ENCODE results near the gene MTPN. TPM values are rescaled to one million over a fixed set of nuclear protein-coding genes. Genes with fewer than 3 reads are reported as not detected.
A peak's percentile ranks its signal among the peaks of the same experiment; 100 is the strongest.

The MTPN gene
- polyA plus RNA-seq, 3 donors = 73.6 to 156 (median 142) TPM

DNA sequence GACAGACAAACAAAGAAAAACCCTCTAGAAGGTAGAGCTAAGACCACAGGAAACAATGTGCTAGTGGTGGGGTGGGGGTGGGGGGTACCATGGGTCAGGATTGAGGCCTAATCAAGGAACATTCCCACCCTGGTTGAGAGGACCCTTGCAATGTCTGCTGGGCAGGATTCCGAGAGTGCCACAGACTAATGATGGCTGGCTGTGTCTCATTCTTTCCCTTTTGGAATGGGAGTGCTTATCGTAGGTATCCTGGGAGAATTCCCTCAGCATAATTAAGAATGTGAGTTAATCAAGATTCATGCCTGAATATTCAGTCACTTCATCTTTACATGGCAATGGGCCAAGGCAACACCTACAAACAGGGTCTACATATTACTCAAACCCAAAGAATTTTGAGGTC is 14.7 kb upstream of the MTPN start:
- H3K4me3 ChIP-seq (replicated peaks in 1 of 3; ENCODE audit: low read depth in 2 of 3, low read length in 3 of 3) = no peak overlapping the region
- H3K9ac ChIP-seq (ENCODE audit: insufficient read depth, low read length, poor library complexity, severe bottlenecking) = no peak overlapping the region
- no peak overlapping the region for H2AFZ ChIP-seq (ENCODE audit: insufficient read depth, low read depth, low read length, poor library complexity, severe bottlenecking)
- H3K4me2 ChIP-seq (replicated peaks; ENCODE audit: extremely low read depth, low read length, poor library complexity, severe bottlenecking) = no peak overlapping the region
- no peaks in the 10 kb centered on the region for H4K20me1 ChIP-seq (ENCODE audit: insufficient read depth, low read length)
- no peak for DNase-seq
- no peaks in the 10 kb centered on the region for H3K79me2 ChIP-seq (ENCODE audit: insufficient read depth, low read length)
- no peaks in the 10 kb centered on the region for H3K36me3 ChIP-seq (replicated peaks in 1 of 2; ENCODE audit: control insufficient read depth in 1 of 2, insufficient read depth in 2 of 2, low read length in 2 of 2)
- H3K4me1 ChIP-seq (ENCODE audit: control insufficient read depth in 1 of 2, insufficient read depth in 2 of 2, low read length in 2 of 2) = no peaks in the 10 kb centered on the region
- H3K27ac Mint-ChIP-seq = no peak overlapping the region
- H3K9me3 Mint-ChIP-seq = no peaks in the 10 kb centered on the region
- H3K4me1 Mint-ChIP-seq = peaks cover 12% of the 10 kb centered on the region
- H3K27ac ChIP-seq (ENCODE audit: low read depth in 1 of 2, low read length in 2 of 2) = no peak overlapping the region
- intact Hi-C loops (cut with micrococcal nuclease) = no loop called here
- peaks cover 1 to 8% (median 4%) of the 10 kb centered on the region in 3 donors for H3K27me3 Mint-ChIP-seq (ENCODE audit: low read depth in 3 of 3)
- TF ChIP-seq, protein P1, sequence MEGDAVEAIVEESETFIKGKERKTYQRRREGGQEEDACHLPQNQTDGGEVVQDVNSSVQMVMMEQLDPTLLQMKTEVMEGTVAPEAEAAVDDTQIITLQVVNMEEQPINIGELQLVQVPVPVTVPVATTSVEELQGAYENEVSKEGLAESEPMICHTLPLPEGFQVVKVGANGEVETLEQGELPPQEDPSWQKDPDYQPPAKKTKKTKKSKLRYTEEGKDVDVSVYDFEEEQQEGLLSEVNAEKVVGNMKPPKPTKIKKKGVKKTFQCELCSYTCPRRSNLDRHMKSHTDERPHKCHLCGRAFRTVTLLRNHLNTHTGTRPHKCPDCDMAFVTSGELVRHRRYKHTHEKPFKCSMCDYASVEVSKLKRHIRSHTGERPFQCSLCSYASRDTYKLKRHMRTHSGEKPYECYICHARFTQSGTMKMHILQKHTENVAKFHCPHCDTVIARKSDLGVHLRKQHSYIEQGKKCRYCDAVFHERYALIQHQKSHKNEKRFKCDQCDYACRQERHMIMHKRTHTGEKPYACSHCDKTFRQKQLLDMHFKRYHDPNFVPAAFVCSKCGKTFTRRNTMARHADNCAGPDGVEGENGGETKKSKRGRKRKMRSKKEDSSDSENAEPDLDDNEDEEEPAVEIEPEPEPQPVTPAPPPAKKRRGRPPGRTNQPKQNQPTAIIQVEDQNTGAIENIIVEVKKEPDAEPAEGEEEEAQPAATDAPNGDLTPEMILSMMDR (IDR thresholded peaks at IDR 0.05) = no peak
- H3K27me3 ChIP-seq (ENCODE audit: control insufficient read depth in 2 of 2, insufficient read depth in 2 of 2, low read length in 2 of 2) = no peaks in the 10 kb centered on the region
- H3K4me3 Mint-ChIP-seq = no peak overlapping the region
- H3K9me3 ChIP-seq (replicated peaks in 1 of 2; ENCODE audit: control insufficient read depth in 1 of 2, insufficient read depth in 1 of 2, low read length in 2 of 2) = no peaks in the 10 kb centered on the region
- no peaks in the 10 kb centered on the region for H3K36me3 Mint-ChIP-seq
- WGBS (ENCODE audit: insufficient coverage) = no CpG with 5 or more reads among the region's 2 CpGs

DNA sequence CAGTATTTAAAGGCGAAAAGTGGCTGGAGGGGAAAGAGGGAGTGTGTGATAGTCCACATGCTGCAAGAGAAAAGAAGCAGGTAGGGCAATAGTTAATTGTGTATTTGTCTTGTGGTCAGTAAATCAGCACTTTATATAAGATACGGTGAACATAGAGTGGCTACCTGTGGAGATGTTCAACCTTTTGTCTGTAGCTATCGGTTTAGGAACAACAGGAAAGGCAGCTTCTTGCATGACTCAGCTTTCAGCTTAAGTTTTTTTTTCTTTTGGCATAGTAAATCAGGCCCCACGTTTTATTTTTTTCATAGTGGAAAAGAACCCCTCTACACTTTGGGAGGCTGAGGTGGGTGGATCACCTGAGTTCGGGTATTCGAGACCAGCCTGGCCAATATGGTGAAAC is 14.2 kb upstream of the MTPN start:
- peaks cover 1 to 8% (median 4%) of the 10 kb centered on the region in 3 donors for H3K27me3 Mint-ChIP-seq (ENCODE audit: low read depth in 3 of 3)
- Histone ChIP-seq H3K9ac (ENCODE audit: insufficient read depth, low read length, poor library complexity, severe bottlenecking) (no peak overlapping the region), H3K27me3 (ENCODE audit: control insufficient read depth in 2 of 2, insufficient read depth in 2 of 2, low read length in 2 of 2) (no peaks in the 10 kb centered on the region), H3K4me1 (ENCODE audit: control insufficient read depth in 1 of 2, insufficient read depth in 2 of 2, low read length in 2 of 2) (no peaks in the 10 kb centered on the region), H4K20me1 (ENCODE audit: insufficient read depth, low read length) (no peaks in the 10 kb centered on the region), H3K79me2 (ENCODE audit: insufficient read depth, low read length) (no peaks in the 10 kb centered on the region), H3K27ac (ENCODE audit: low read depth in 1 of 2, low read length in 2 of 2) (no peak overlapping the region), H3K9me3 (replicated peaks in 1 of 2; ENCODE audit: control insufficient read depth in 1 of 2, insufficient read depth in 1 of 2, low read length in 2 of 2) (no peaks in the 10 kb centered on the region), H2AFZ (ENCODE audit: insufficient read depth, low read depth, low read length, poor library complexity, severe bottlenecking) (no peak overlapping the region), H3K36me3 (replicated peaks in 1 of 2; ENCODE audit: control insufficient read depth in 1 of 2, insufficient read depth in 2 of 2, low read length in 2 of 2) (no peaks in the 10 kb centered on the region), H3K4me3 (replicated peaks in 1 of 3; ENCODE audit: low read depth in 2 of 3, low read length in 3 of 3) (no peak overlapping the region), H3K4me2 (replicated peaks; ENCODE audit: extremely low read depth, low read length, poor library complexity, severe bottlenecking) (no peak overlapping the region)
- TF ChIP-seq, protein P1 (IDR thresholded peaks at IDR 0.05) = no peak
- peak overlapping the region in 1 of 7 donors; percentile 12 for H3K27ac Mint-ChIP-seq
- no peak overlapping the region for H3K4me3 Mint-ChIP-seq
- WGBS (ENCODE audit: insufficient coverage) = 40% methylated on average over 3 of the region's 6 CpGs
- H3K36me3 Mint-ChIP-seq = no peaks in the 10 kb centered on the region
- peaks cover 12% of the 10 kb centered on the region for H3K4me1 Mint-ChIP-seq
- intact Hi-C loops (cut with micrococcal nuclease) = no loop called here
- DNase-seq = no peak
- H3K9me3 Mint-ChIP-seq = peaks cover 0 to 1% (median 0%) of the 10 kb centered on the region in 7 donors

Measured in CD14-positive monocyte (primary cell).